HG02973 (cell line): Measurements from ENCODE around the gene CCNF.

ENCODE experiments used
- ATAC-seq: cut with Tn5 transposase; IDR thresholded peaks from one replicate; pipeline ENCODE4 v1.9.1; 2021; ENCODE audit warnings: moderate library complexity; ENCODE audit not compliant: unreplicated experiment

CCNF gene

GRCh38 chr16:2456551-2457153 is 27.4 kb downstream of the CCNF start:
- ATAC-seq = no peak

GRCh38 chr16:2457267-2457666 is 28.0 kb downstream of the CCNF start:
- ATAC-seq = no peak

- no peak for ATAC-seq
These were observed 28.7 kb downstream of the CCNF start for GRCh38 chr16:2457946-2458345.

GRCh38 chr16:2458887-2459646 is 29.8 kb downstream of the CCNF start:
- ATAC-seq = peak; percentile 3

GRCh38 chr16:2459647-2460390 is 30.6 kb downstream of the CCNF start, which contains the start of gene TEDC2:
TSS of gene TEDC2 (plus strand) at chr16:2460109. CDS start at chr16:2460145, 36 bp downstream.
- ATAC-seq = peak; percentile 60

- ATAC-seq = no peak
These were observed 31.1 kb downstream of the CCNF start for GRCh38 chr16:2460391-2460713.

- no peak for ATAC-seq
These were observed 31.7 kb downstream of the CCNF start for GRCh38 chr16:2460916-2461315.

GRCh38 chr16:2462031-2462866 is 33.0 kb downstream of the CCNF start:
- ATAC-seq = no peak

GRCh38 chr16:2464333-2464732 is 35.1 kb downstream of the CCNF start:
- ATAC-seq = no peak

- ATAC-seq = no peak
These were observed 36.6 kb downstream of the CCNF start for GRCh38 chr16:2465653-2466415.

GRCh38 chr16:2466667-2467527 is 37.6 kb downstream of the CCNF start:
- ATAC-seq = no peak

GRCh38 chr16:2467528-2468232 is 38.4 kb downstream of the CCNF start:
- no peak for ATAC-seq

- no peak for ATAC-seq
These were observed 39.0 kb downstream of the CCNF start for GRCh38 chr16:2468233-2468724.

GRCh38 chr16:2468725-2469398 is 39.6 kb downstream of the CCNF start:
- no peak for ATAC-seq

GRCh38 chr16:2469399-2470233 is 40.4 kb downstream of the CCNF start:
- no peak for ATAC-seq

GRCh38 chr16:2470234-2470601 is 41.0 kb downstream of the CCNF start:
- ATAC-seq = no peak

GRCh38 chr16:2470603-2471015 is 41.4 kb downstream of the CCNF start:
- ATAC-seq = no peak
